NCI-H524 (cell line): ENCODE measurements around the gene KIFC3.
"Not testable (repeated sequence)": the region's sequence is repeated elsewhere in the genome, so short reads cannot be mapped to it uniquely, and the experiment has no call there.

ENCODE experiments used
- DNase-seq, 2 experiments: peaks; one replicate each; lab custom pipeline; 2025; lab: John Stamatoyannopoulos, UW

Gene KIFC3

GRCh38 chr16:57804111-57804837 is 2.0 kb upstream of the KIFC3 start:
- no peak for DNase-seq

DNA sequence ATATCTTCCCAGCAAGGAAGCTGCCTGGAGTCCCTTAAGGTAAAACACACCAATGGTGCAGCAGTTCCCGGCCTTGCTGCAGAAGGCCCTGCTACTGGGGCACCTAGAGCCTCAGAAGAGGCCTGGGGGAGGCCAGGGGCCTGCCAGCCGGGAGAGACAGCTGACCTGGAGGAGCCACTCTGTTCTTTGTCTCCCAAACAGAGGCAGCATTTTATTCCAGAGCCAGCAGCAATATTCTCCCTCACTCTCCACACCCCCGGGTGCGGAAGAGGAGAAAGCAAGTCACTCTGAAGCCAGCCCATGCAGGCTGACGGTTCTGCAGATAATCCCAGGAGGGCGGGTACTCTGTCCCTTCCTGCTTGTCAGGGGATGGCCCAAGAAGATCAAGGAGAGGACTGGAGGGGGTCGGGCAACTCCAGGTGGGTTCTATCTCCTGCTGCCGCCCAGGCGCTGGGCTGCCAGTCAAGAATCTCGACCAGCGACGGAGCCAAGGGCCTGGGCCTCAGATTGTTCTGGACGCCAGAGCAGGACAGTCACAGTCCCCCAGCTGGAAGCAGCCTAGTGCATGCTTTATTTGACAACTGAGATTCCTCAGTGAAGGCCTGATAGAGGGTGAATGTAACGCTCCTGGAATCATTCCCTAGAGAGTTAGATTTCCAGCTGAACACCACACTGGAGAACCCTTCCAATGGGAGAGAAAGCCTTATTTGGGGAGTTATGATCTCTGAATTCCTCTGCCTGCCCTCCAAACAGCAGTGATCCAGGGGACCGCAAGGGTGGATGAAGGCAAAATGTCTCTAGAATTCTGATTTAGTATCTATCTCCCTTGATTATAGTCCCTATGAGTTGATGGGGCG is 1.1 kb upstream of the KIFC3 start:
- DNase-seq: no peak

DNA sequence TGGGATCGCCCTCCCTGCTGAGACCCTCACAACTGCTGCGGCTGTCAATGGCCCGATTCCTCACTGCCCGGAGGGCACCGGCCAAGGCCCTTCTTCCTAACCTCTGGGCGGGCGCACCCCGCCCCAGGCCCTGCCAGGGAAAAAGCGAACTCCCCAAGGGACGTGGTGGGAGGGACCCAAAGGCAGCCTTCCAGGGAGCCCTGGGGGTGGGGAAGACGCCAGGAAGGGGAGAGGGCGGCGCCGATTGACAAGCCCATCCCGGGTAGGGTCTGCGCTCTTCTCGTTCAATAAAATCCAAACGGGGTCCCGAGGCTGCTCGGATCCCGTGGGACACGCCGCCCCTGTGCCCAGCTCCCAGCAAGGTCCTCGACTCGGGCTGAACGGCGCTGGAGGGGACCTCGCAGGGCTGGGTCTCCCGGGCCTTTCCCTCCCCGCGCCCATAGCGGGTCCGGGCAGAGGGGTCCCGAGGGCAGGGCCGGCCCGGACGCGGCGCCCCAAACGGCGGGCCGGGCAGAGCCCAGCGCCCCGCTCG is 416 bp downstream of the KIFC3 start:
- peak in 1 of 2 experiments; percentile 29 for DNase-seq

- no peak for DNase-seq
Measured at GRCh38 chr16:57801098-57801808, 1.0 kb downstream of the KIFC3 start.

DNA sequence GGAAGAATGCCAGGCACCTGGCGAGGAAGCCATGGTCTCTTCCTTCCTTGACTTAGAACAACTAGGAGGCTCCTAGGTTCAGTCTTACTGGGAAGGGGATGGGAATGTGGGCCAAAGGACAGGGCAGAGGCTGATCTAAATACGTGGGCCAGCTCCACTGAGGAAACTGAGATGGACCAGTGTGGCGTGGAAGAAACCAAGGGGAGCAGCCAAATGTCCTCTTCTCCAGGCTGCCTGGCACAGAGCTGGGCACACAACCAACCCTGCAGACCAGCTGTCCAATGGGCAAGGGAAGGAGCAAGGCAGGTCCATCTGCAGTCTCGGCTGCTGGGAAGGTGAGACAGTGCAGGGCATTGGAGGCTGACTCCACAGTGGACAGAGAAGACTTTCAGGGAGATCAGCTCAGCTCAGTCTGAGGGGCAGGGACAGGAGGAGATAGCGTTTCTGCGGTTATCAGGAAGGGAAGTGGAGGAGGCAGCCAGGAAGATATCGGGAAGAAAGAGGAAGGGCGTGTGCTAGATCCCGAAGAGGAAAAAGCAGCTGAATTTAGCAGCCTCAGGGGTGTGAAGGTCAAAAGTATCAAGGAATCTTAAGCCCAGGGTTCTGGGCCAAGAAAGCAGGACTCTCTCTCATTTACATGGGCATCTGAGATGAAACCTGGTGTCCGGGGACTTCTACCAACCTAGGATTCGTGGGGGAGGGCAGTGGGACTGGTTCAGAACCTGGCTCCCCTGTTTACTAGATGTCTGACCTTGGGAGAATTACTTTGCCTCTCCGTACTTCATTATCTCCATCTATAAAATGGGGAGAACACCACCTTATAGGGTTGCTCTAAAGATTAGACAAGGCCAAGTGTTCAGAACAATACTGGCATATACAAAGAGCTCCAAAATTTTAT is 1.8 kb downstream of the KIFC3 start:
- DNase-seq: no peak

DNA sequence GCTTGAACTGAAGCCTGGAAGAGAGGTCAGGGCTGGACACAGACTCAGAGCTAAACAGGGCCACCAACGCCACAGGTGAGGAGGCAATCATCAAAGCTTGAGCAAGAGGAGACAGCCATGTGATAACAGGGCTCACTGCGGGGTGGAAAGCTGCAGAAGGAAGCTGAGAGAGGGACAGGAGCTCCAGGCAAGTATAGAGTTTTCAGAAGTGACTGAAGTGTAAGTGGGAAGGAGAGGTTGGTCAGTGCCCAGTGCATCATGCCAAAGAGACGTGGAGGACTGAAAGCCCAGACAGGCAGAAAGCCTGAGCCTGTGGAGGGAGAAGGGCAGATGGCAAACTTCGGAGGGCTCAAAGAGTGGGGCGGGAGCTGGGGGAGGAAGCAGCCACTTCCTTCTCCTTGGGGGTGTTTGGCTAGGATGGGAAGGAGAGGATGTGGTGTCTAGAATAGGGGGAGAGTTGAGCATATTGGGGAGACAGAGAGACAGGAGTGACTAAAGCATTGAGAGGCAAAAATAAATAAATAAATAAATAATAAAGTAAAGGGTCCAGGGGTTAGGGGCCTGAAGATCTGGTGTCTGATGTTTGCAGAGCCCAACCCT is 2.6 kb downstream of the KIFC3 start:
- peak; percentile 28 to 65 for DNase-seq

GRCh38 chr16:57798953-57799599 is 3.2 kb downstream of the KIFC3 start:
- DNase-seq: peak; percentile 73 to 84

- peak; percentile 72 to 83 for DNase-seq
Measured at GRCh38 chr16:57798267-57798810, 4.0 kb downstream of the KIFC3 start.

GRCh38 chr16:57797526-57798266 is 4.6 kb downstream of the KIFC3 start:
- no peak for DNase-seq

DNA sequence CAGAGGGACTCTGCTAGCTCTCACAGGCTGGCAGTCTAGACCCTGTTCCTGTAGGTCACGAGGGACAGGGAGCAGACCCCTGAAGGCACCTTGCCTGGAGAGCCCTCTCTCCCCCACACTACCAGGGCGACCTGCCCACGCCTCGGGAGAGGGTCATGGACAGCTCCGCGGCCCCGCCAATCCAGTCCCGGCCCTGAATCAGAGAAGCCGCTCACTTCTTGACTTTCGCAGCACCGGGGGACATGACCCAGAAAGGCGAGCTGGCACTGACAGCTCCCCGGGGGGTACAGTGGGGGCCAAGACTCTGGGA is 5.1 kb downstream of the KIFC3 start:
- DNase-seq: no peak

- DNase-seq: not testable (repeated sequence)
Measured at GRCh38 chr16:57796014-57796413, 6.3 kb downstream of the KIFC3 start.

GRCh38 chr16:57795431-57795878 is 6.8 kb downstream of the KIFC3 start:
- peak; percentile 82 to 89 for DNase-seq

DNA sequence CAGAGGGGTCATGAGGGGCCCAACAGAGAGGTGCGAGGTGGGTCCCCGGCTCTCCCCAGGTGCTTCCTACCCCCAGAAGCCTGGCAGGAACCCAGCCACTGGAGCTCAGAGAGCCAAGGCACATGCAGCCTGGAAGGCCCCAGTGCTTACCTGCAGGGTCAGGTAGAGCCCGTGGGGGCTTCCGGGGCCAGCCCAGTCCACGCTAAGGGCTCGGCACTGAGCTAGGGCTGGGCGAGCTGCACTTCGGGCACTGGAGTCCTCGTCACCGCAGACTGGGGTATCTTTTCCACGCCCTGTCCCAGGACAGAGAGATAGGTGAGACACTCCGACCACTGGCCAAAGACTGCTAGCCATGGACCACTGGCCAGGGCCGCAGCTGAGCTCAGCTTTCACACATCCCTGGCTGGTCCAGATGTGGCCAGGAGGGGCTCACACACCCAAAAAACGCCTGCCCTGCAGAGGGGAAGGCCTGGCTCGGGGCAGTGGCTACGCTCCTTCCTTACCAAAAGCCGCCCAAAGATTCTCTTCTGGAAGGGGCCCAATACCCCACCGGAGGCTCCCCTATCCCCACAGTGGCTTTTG is 7.4 kb downstream of the KIFC3 start:
- no peak for DNase-seq

DNA sequence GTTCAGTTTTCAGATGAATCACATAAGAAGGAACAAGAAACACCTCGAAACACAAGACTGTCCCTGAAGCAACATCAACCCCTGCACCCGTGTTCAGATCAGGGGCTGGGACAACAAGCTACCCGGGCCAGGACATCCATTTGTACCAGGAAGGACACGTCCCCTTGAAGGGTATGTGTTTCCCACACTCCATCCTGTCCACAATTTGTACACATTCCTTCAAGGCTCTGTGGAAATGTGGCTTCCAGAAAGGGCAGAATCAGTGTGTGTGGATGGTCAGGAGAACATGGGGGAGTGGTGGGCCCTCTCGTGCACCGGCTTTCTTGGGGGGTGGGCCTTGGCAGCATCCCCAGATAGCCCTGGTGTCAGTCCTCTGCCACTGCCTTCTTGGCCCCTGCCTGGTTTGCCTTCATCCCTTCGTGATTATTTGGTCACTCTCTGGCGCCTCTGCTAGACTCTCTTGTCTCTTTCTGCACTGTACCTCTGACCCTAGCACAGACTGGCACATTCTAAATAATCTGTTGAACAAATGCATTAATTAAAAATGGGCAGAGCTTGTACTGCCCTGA is 10.3 kb downstream of the KIFC3 start:
- no peak for DNase-seq

GRCh38 chr16:57791195-57791892 is 10.9 kb downstream of the KIFC3 start:
- no peak for DNase-seq

DNA sequence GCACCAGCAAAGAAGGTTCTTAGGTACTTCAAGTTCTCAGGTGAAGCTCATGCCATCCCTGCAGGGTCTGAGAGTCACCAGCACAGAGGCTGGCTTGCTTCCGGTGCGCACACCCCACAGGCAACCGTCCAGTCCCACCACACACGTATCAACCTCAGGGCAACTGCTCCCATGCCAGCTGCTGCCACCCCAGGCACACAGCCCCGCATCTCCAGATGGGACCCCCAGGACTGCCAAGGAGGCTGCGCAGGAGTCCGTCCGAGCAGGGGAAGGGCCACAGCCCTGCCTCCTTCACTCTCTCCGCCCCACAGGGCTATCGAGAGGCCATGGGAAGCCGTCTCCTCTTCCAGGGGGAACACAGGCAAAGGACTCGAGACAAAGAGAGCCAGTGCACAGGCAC is 13.3 kb downstream of the KIFC3 start:
- DNase-seq: no peak

DNA sequence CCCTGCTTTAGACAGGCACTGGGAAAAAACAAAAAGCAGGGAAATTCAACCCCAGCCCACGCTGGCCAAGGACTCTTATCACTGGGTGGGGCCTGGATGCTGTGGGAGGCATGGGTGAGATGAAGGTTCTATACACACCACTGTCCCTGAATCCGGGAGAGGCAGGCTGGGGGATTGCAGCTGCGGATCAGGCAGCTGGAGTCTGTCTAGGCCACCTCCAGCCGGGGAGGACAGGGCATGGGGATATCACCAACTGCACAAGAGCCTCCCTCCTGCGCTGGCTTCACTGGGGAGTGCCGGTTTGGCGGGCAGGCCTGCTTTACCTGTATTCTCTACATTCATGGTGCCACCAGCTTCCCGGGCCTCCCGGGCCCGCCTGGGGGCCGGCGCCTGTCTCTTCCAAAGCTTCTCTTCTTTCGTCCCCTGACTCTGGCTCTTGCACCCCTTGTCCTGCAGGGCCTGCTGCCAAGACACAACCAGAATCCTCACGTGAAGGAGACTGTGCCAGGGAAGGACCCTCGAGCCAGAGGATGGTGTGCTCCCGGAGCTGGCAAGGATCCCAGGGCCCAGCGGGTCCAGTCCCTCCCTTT is 13.9 kb downstream of the KIFC3 start:
- DNase-seq: no peak

GRCh38 chr16:57787519-57787905 is 14.8 kb downstream of the KIFC3 start:
- no peak for DNase-seq
